Activated naive CD8-positive, alpha-beta T cell (primary cell): ENCODE data around the gene CAPN14.

ENCODE experiments used
- H3K27ac Mint-ChIP-seq: one replicate; pipeline ENCODE4 v1.8.0; 2021; ENCODE audit warnings: mixed read lengths
- H3K27me3 Mint-ChIP-seq: one replicate; pipeline ENCODE4 v1.8.0; 2021; ENCODE audit warnings: mixed read lengths
- H3K36me3 Mint-ChIP-seq: one replicate; pipeline ENCODE4 v1.8.0; 2021; ENCODE audit warnings: mixed read lengths
- H3K4me1 Mint-ChIP-seq: one replicate; pipeline ENCODE4 v1.8.0; 2021; ENCODE audit warnings: low read depth, mixed read lengths
- H3K4me3 Mint-ChIP-seq: one replicate; pipeline ENCODE4 v1.8.0; 2021; ENCODE audit warnings: mild to moderate bottlenecking, mixed read lengths
- H3K9me3 Mint-ChIP-seq: one replicate; pipeline ENCODE4 v1.8.0; 2021; ENCODE audit warnings: low read depth, mixed read lengths

CAPN14 gene, protein sequence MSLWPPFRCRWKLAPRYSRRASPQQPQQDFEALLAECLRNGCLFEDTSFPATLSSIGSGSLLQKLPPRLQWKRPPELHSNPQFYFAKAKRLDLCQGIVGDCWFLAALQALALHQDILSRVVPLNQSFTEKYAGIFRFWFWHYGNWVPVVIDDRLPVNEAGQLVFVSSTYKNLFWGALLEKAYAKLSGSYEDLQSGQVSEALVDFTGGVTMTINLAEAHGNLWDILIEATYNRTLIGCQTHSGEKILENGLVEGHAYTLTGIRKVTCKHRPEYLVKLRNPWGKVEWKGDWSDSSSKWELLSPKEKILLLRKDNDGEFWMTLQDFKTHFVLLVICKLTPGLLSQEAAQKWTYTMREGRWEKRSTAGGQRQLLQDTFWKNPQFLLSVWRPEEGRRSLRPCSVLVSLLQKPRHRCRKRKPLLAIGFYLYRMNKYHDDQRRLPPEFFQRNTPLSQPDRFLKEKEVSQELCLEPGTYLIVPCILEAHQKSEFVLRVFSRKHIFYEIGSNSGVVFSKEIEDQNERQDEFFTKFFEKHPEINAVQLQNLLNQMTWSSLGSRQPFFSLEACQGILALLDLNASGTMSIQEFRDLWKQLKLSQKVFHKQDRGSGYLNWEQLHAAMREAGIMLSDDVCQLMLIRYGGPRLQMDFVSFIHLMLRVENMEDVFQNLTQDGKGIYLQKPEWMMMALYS

DNA sequence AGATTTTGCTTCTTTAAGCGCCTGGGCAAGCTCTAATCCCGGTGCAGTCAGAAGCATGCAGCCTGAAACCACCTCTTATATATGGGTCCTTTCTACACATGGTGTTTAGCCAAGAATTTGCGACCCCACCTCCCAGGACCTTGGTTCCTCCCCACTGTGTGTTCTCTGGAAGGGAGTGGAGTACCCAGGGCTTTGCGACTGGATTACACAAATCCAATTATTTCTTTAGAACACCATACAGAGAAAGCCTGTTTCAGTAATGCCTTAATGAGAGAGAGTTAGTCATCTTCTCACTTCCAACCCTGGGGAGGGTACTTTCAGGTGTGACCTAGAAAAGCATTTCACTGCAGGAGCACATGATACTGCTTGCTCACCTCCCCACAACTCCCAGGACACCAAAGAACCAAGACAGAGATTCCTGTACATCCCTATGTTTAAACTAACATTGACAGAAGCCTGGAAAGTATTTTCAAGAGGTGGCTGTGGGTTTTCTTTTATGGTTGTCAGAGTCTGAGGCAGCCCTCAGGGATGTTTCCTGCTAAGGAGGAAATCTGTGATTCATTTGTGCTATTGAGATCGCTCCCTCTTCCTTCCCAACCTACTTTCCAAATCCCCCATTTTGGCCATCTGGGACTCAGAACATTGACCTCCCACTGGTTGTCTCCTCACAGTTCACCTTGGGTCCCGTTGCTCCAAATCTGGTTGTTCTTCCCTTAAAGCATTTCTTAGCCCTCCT, at the start of gene CAPN14:
TSS of gene CAPN14 (minus strand) at position 51 of the 736 bp plus-strand sequence. CDS start 12,068 bp downstream, outside the sequence.
- Mint-ChIP-seq H3K27ac (no peak within 1 kb of the TSS), H3K4me3 (no peak within 1 kb of the TSS), H3K9me3 (no peaks in the 10 kb centered on the region), H3K4me1 (peaks cover 5% of the 10 kb centered on the region), H3K36me3 (peaks cover 1% of the 10 kb centered on the region), H3K27me3 (peaks cover 5% of the 10 kb centered on the region)

DNA sequence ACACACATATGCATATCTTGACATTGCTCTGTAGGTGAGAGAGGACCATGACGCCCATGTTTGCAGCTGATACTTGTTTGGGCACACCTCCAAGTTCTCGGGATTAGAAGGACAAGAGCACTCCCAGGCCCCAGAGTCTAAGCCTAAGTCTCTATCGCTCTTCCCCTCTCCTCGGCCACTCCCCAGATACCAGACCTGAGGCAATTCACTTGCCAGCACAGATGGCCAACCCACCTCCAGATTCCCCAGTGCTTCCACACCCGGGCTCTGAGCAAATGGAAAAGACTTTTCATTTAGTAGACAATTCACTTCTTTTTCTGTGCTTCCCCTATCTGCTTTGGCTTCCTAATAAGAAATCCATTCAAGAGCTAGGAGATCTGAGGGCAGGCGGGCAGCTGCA, 49.5 kb upstream of the CAPN14 start:
- H3K4me1 Mint-ChIP-seq = no peaks in the 10 kb centered on the region
- H3K27ac Mint-ChIP-seq = no peak overlapping the region
- peaks cover 3% of the 10 kb centered on the region for H3K36me3 Mint-ChIP-seq
- no peaks in the 10 kb centered on the region for H3K9me3 Mint-ChIP-seq
- no peak overlapping the region for H3K4me3 Mint-ChIP-seq
- no peaks in the 10 kb centered on the region for H3K27me3 Mint-ChIP-seq

DNA sequence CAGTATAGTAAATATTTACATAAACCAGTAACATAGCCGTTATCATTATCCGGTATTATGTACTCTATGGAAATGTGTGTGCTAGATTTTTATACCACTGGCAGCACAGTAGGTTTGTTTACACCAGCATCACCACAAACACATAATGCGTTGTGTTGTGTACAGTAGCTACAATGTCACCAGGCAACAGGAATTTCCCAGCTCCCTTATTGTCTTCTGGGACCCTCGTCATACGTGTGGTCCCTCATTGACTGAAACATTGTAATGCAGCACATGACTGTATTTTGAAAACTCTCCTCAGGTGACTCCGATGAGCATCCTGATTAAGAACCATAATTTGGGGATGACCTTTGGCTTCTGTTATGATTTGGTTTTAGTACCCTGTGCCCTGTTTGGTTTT, 47.9 kb upstream of the CAPN14 start:
- H3K27me3 Mint-ChIP-seq = no peaks in the 10 kb centered on the region
- peaks cover 3% of the 10 kb centered on the region for H3K36me3 Mint-ChIP-seq
- H3K9me3 Mint-ChIP-seq = no peaks in the 10 kb centered on the region
- H3K4me3 Mint-ChIP-seq = no peak overlapping the region
- no peak overlapping the region for H3K27ac Mint-ChIP-seq
- H3K4me1 Mint-ChIP-seq = no peaks in the 10 kb centered on the region

DNA sequence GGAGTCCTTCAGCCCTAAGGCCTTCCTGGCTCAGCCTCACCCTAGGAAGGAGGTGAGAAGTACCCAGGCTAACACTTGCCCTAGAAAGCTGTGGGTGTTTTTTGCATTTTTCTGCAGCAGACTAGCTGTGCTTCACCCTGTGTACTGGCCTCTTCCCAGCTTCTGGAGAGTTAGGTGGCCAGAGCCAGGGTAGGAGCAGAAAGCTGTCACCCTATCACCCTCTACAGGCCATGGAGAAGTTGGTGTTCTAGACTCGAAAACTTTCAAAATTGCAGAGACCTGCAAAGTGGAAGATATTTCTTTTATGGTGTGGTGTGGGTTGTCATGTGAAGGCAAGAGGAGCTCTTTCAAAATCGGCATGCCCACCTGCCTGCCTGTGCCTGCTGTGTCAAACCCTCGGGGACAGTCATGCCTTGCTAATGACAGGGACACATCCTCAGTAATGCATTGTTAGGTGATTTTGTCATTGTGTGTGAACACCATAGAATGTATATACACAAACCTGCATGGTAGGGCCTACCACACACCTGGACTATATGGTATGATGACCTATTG, 46.4 kb upstream of the CAPN14 start:
- peaks cover 3% of the 10 kb centered on the region for H3K36me3 Mint-ChIP-seq
- no peaks in the 10 kb centered on the region for H3K9me3 Mint-ChIP-seq
- no peak overlapping the region for H3K4me3 Mint-ChIP-seq
- H3K27ac Mint-ChIP-seq = no peak overlapping the region
- H3K4me1 Mint-ChIP-seq = no peaks in the 10 kb centered on the region
- H3K27me3 Mint-ChIP-seq = no peaks in the 10 kb centered on the region

DNA sequence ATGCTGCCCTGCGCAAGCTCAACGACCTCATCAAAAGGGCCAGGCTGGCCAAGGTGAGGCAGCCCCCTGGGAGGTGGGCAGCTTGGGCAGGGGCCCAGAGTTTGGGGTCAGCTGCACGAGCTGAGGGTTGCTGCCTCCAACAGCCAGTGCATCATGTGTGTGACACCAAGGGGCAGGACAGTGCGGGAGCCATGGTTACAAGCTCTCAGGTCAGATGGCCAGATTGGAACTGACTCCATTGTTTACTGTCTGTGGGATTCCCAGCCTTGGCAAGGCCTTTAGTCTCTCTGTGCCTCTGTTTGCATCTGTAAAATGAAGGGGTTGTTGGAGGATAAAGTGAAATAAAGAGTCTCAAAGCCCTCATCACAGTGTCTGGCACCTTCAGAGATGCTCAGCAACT, 43.6 kb upstream of the CAPN14 start:
- H3K27me3 Mint-ChIP-seq = no peaks in the 10 kb centered on the region
- no peaks in the 10 kb centered on the region for H3K9me3 Mint-ChIP-seq
- H3K36me3 Mint-ChIP-seq = peaks cover 2% of the 10 kb centered on the region
- no peak overlapping the region for H3K27ac Mint-ChIP-seq
- H3K4me3 Mint-ChIP-seq = no peak overlapping the region
- no peaks in the 10 kb centered on the region for H3K4me1 Mint-ChIP-seq

DNA sequence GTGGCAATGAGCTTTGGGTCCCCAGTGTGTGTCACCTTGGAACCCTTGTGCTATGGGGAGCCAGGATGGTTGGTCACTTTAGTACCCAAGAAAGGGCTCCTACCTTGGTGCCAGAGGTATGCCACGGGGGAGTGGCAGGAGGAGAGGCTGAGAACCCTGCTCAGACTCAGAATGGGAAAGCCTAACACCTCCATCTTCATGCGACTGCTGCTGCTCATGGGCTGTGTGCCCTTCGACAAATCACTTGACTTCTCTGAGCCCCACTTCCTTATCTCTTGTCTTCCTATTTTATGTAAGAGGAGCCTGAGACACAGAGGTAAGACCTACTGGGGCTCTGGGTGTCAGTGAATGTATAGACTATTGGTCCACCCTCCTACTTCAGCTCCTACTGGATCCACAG, 41.8 kb upstream of the CAPN14 start:
- Mint-ChIP-seq H3K36me3 (peaks cover 4% of the 10 kb centered on the region), H3K27ac (no peak overlapping the region), H3K4me3 (no peak overlapping the region), H3K9me3 (no peaks in the 10 kb centered on the region), H3K27me3 (no peaks in the 10 kb centered on the region), H3K4me1 (no peaks in the 10 kb centered on the region)

DNA sequence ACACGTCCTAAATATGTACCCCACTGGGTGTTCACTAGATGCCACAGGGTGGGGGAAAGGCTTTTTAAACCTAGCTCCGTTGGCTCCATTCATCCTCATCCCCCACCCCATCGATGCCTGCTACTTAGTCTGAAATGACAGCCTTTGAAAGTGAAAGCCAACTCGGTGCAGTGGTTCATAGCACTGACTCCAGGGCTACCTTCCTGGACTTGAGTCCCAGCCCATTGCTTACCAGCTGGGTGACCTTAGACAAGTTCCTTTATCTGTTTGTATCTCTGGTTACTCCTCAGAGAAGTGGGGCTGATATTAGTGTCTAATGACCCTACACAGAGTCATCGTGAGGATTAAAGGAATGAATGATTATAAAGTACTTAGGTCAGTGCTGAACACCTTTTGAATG, 41.0 kb upstream of the CAPN14 start:
- H3K9me3 Mint-ChIP-seq = no peaks in the 10 kb centered on the region
- no peaks in the 10 kb centered on the region for H3K27me3 Mint-ChIP-seq
- H3K27ac Mint-ChIP-seq = no peak overlapping the region
- H3K4me1 Mint-ChIP-seq = no peaks in the 10 kb centered on the region
- peaks cover 4% of the 10 kb centered on the region for H3K36me3 Mint-ChIP-seq
- H3K4me3 Mint-ChIP-seq = no peak overlapping the region

DNA sequence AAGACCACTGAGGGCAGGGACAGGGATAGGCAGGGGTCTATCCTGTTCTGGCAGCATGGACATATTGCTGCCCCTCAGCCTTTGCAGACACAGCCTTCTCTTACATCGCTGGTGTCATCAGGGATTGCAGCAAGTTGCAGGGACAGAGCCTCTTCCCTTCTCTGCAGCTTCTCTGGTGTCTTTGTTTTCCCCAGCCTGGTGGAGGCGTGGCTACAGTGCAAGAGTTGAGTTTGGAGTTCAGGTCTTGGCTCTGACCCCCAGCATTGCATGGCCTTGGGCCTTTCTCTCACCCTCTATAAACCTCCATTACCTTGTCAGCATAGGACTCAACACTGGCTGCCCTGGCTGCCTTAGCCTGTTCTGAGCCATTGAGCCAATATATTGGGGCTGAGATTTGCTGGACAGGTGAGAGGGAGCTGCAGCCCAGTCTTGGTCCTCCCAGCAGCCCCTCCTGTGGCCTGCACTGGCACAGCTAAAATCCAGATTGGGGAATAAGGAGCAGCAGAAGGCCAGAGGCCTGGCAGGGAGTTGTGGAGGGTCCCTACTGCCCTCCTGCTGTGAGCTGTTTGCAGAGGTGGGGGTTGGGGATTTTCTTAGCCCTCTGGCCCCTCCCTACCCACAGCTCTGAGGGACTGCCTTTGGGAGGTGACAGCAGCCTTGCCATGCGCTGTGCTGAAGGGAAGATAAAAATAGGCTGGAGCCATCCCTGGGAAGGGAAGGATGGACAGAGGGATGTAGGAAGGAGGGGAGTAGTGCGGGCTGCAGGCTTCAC, 39.5 kb upstream of the CAPN14 start:
- H3K27ac Mint-ChIP-seq = no peak overlapping the region
- H3K9me3 Mint-ChIP-seq = no peaks in the 10 kb centered on the region
- H3K4me3 Mint-ChIP-seq = no peak overlapping the region
- H3K4me1 Mint-ChIP-seq = no peaks in the 10 kb centered on the region
- peaks cover 4% of the 10 kb centered on the region for H3K36me3 Mint-ChIP-seq
- no peaks in the 10 kb centered on the region for H3K27me3 Mint-ChIP-seq

DNA sequence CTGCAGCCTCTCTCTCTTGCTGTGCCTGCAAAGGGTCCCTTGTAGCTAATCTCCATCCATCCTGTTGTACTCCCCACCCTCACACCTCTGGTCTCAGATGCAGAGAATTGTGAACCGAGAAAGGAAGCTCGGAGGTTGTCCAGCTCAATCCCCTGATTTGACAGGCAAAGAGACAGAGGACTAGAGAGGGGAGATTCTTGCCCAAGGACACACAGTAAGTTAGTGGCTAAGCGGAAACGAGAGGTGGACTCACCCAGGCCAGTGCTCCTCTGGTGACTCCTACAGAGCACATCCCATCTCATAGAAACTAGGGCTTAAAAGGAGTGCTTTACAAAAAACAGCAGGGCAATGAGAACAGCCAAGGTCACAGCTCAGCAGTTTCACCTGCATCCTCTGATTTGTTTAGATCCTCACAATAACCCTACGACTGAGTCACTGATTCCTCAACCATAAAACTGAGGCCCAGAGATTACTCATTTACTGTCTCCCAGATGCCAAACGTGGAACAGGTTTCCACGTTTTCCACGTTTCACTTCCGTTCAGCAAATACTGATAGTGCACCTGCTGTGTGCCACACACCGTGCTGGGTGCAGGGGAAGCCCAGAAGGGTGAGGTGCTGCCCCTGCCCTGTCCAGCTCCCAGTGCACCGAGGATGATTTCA, 38.7 kb upstream of the CAPN14 start:
- H3K4me3 Mint-ChIP-seq = no peak overlapping the region
- no peaks in the 10 kb centered on the region for H3K9me3 Mint-ChIP-seq
- H3K4me1 Mint-ChIP-seq = no peaks in the 10 kb centered on the region
- peaks cover 4% of the 10 kb centered on the region for H3K36me3 Mint-ChIP-seq
- no peak overlapping the region for H3K27ac Mint-ChIP-seq
- H3K27me3 Mint-ChIP-seq = no peaks in the 10 kb centered on the region

DNA sequence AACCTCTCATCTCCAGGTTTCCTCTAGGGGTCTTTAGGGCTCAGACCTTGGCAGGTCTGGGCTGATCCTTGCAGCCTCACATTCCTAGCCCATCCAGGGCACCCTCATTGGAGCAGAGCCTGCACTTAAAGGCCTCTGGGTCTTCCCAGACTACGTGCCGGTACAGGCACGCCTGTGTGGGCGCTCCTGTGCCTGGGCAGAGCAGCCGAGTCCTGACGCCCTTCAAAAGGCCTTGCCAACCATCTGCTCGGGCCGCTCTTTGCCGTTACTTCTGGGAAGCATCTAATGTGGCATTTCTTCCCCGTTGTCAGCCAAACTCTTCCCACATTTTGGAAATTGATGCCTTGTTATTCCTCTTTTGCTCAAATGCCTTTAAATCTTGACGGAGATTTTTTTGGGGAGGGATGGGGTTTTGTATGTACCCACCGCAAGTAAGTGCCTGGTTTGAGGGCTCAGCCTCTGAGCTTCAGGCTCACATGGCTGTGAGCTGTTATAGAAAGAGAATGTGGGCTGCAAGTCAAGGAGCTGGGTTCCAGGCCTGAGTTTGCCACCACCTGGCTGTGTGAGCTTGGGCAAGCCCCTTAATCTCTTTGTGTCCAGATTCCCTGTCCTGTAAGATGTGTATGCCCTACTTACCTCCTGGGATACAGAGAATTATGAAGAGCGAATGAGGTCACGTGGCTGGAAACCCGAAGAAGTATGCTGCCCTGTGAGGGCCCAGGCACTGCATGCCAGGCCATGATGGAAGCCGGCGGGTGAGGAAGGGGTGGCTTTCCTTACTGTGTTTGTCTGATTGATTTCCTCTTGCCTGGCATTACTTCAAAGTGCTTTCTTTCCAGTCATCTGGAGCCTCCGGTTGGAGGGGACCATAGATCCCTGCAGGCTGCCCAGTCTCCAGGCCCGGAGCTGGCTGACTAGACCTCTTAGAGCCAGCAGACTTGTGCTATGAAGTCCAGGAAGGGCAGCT, 37.2 kb upstream of the CAPN14 start:
- Mint-ChIP-seq H3K36me3 (peaks cover 4% of the 10 kb centered on the region), H3K4me1 (no peaks in the 10 kb centered on the region)

DNA sequence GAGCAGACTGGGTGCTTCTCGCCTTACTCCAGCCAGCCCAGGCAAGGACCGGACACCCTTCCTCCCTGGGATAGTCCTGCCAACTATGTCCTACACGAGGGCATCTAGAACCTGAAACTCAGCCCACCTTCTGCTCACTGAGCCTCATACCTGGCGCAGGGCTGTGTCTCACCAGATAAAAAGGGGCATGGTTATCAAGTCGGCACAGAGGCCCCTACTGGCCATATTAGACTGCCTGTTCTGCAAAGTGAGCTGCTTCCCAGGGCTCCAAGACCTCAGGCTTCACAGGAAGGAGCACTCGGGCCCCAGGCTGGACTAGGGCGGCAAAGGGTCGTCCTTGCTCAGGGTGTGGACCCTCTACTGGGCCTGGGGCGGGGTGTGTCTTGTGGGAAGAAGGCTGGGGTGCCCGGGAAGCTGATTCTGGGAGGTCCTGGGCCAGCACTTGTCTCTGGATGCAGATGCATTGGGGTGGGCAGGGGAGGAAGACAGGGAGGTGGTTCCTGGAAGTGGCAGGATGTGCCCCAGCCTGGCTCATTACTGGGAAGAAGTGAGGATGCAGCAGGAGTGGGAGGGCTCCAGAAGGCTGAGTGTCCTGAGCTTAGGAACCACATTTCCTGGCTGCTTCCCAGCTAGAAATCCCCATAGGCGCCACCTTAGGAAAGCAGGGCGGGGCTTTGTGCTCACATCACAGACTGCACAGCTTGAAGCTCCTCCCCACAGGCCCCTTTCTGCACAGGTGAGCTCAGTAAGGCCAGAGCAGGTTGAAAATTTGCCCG, 36.2 kb upstream of the CAPN14 start:
- Mint-ChIP-seq H3K9me3 (no peaks in the 10 kb centered on the region), H3K4me1 (no peaks in the 10 kb centered on the region), H3K27ac (no peak overlapping the region), H3K27me3 (no peaks in the 10 kb centered on the region), H3K4me3 (no peak overlapping the region), H3K36me3 (peaks cover 4% of the 10 kb centered on the region)

More for the DNA sequence above, 37.2 kb upstream of the CAPN14 start:
- Mint-ChIP-seq H3K27me3 (no peaks in the 10 kb centered on the region), H3K9me3 (no peaks in the 10 kb centered on the region), H3K4me3 (no peak overlapping the region), H3K27ac (no peak overlapping the region)

DNA sequence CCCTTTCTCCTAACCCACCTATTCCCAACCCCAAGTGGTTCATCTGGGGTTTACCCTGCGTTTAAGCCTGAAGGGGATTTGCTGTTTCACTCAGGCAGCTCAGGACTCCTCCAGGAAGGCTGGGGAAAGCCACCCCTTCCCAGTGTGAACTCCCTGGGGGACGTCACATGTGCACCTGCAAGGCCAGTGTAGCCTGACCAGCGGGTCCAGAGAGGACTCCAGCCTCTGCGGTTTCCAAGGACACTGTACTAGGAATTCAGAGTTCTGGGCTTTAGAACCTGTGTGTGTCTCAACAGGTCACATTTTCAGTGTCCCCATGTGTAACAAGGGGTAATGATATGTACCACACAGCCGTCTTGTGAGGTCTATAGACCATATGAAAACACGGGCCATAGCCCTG, 34.5 kb upstream of the CAPN14 start:
- Mint-ChIP-seq H3K27ac (no peak overlapping the region), H3K27me3 (no peaks in the 10 kb centered on the region), H3K36me3 (peaks cover 9% of the 10 kb centered on the region), H3K4me1 (no peaks in the 10 kb centered on the region), H3K9me3 (no peaks in the 10 kb centered on the region), H3K4me3 (no peak overlapping the region)

DNA sequence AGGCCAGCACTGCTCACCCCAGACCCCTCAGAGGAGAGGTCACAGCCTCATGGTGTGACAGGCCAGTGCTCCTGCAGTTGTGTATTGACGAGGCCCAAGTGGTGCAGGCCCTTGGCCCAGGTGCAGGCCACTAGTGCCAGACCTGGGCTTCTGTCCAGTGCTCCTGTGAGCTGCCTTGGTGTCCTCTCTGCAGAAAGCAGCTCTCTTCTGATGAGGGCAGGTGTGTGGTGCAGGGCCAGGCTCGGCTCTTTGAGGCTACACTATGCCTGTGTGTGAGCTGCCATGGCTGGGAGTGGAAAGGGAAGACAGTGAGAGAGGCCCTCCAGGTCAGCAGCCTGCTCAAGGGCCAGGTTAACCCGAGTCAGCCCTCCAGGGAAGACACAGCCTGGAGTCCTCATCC, 33.7 kb upstream of the CAPN14 start:
- H3K9me3 Mint-ChIP-seq = no peaks in the 10 kb centered on the region
- peaks cover 9% of the 10 kb centered on the region for H3K36me3 Mint-ChIP-seq
- H3K4me3 Mint-ChIP-seq = no peak overlapping the region
- H3K27me3 Mint-ChIP-seq = no peaks in the 10 kb centered on the region
- no peak overlapping the region for H3K27ac Mint-ChIP-seq
- no peaks in the 10 kb centered on the region for H3K4me1 Mint-ChIP-seq
